GM06990 (cell line): ENCODE measurements around the gene SRC.

Experiments
- DNase-seq: peaks from one replicate; pipeline ENCODE4 v3.0.0-alpha.2; 2011; ENCODE audit not compliant: insufficient read length; ENCODE audit errors: extremely low read depth
- H3K27me3 ChIP-seq: replicated peaks from 2 replicates; pipeline ENCODE4 v1.6.0; 2011; ENCODE audit warnings: low read length; ENCODE audit not compliant: control insufficient read depth, insufficient read depth
- H3K36me3 ChIP-seq: 2 replicates; pipeline ENCODE4 v1.5.1; 2011; ENCODE audit warnings: low read length; ENCODE audit not compliant: control insufficient read depth, insufficient read depth
- H3K4me3 ChIP-seq: replicated peaks from 2 replicates; pipeline ENCODE4 v1.5.1; 2011; ENCODE audit warnings: low read depth, mild to moderate bottlenecking, control low read depth, low read length
- CTCF ChIP-seq: IDR thresholded peaks from 2 replicates; pipeline ENCODE4 v1.5.1; 2011; ENCODE audit warnings: low read length, control low read depth, mild to moderate bottlenecking, inconsistent platforms; ENCODE audit not compliant: insufficient read depth, poor library complexity, severe bottlenecking

SRC gene

GRCh38 chr20:37345339-37346235 is at the start of gene SRC:
Gene SRC, plus strand, starts transcription at chr20:37346140. Its CDS starts 38,014 bp downstream, at chr20:37384154.
- no peak for TF ChIP-seq CTCF
- Histone ChIP-seq H3K36me3 (peaks cover 14% of the 10 kb centered on the region), H3K27me3 (no peaks in the 10 kb centered on the region), H3K4me3 (peak within 1 kb of the TSS; percentile 81)
- peak; percentile 78 for DNase-seq

GRCh38 chr20:37296371-37296770 is 49.6 kb upstream of the SRC start:
- H3K4me3 ChIP-seq = no peak overlapping the region
- H3K36me3 ChIP-seq = peaks cover 5% of the 10 kb centered on the region
- TF ChIP-seq CTCF = no peak
- DNase-seq = no peak
- H3K27me3 ChIP-seq = no peaks in the 10 kb centered on the region

GRCh38 chr20:37297066-37297736 is 48.7 kb upstream of the SRC start:
- peaks cover 12% of the 10 kb centered on the region for H3K36me3 ChIP-seq
- no peak overlapping the region for H3K4me3 ChIP-seq
- DNase-seq = no peak
- H3K27me3 ChIP-seq = no peaks in the 10 kb centered on the region
- TF ChIP-seq CTCF = no peak

GRCh38 chr20:37298190-37298939 is 47.6 kb upstream of the SRC start:
- DNase-seq = no peak
- no peak for TF ChIP-seq CTCF
- H3K36me3 ChIP-seq = peaks cover 12% of the 10 kb centered on the region
- H3K4me3 ChIP-seq = no peak overlapping the region
- no peaks in the 10 kb centered on the region for H3K27me3 ChIP-seq

GRCh38 chr20:37299718-37300528 is 46.0 kb upstream of the SRC start:
- Histone ChIP-seq H3K4me3 (no peak overlapping the region), H3K27me3 (no peaks in the 10 kb centered on the region), H3K36me3 (peaks cover 19% of the 10 kb centered on the region)
- DNase-seq = no peak
- TF ChIP-seq CTCF = no peak
